HG03565 (cell line): ENCODE results near the gene PNLIP.

Experiments used
- ATAC-seq: cut with Tn5 transposase; IDR thresholded peaks from one replicate; pipeline ENCODE4 v1.9.1; 2021; ENCODE audit warnings: mild to moderate bottlenecking, moderate library complexity; ENCODE audit not compliant: unreplicated experiment

The PNLIP gene

GRCh38 chr10:116567335-116567734 lies 21.6 kb downstream of the PNLIP start:
- ATAC-seq, result no peak

GRCh38 chr10:116574797-116575196 lies 29.1 kb downstream of the PNLIP start:
- no peak for ATAC-seq

GRCh38 chr10:116587878-116588591 lies 42.3 kb downstream of the PNLIP start:
- ATAC-seq, result no peak

- no peak for ATAC-seq
Observed at GRCh38 chr10:116588995-116589394, 43.3 kb downstream of the PNLIP start.

- ATAC-seq, result no peak
Observed at GRCh38 chr10:116589926-116590325, 44.2 kb downstream of the PNLIP start.

- ATAC-seq, result no peak
Observed at GRCh38 chr10:116590590-116591444, 45.1 kb downstream of the PNLIP start, which contains the start of gene PNLIPRP1. TSS of gene PNLIPRP1 (plus strand) at chr10:116590959. CDS start at chr10:116591130, 171 bp downstream.

- ATAC-seq, result no peak
Observed at GRCh38 chr10:116593139-116593740, 47.5 kb downstream of the PNLIP start.

GRCh38 chr10:116594525-116595035 lies 48.8 kb downstream of the PNLIP start:
- no peak for ATAC-seq

- ATAC-seq, result no peak
Observed at GRCh38 chr10:116596062-116596461, 50.3 kb downstream of the PNLIP start.

GRCh38 chr10:116597543-116597942 lies 51.8 kb downstream of the PNLIP start:
- no peak for ATAC-seq

- ATAC-seq, result no peak
Observed at GRCh38 chr10:116598329-116598728, 52.6 kb downstream of the PNLIP start.

- ATAC-seq, result no peak
Observed at GRCh38 chr10:116599991-116600390, 54.3 kb downstream of the PNLIP start.

- ATAC-seq, result no peak
Observed at GRCh38 chr10:116602648-116603400, 57.1 kb downstream of the PNLIP start.

GRCh38 chr10:116606061-116606483 lies 60.3 kb downstream of the PNLIP start:
- ATAC-seq, result no peak

GRCh38 chr10:116607336-116607735 lies 61.6 kb downstream of the PNLIP start:
- no peak for ATAC-seq

GRCh38 chr10:116608686-116609594 lies 63.2 kb downstream of the PNLIP start:
- no peak for ATAC-seq

GRCh38 chr10:116610443-116611152 lies 64.9 kb downstream of the PNLIP start:
- ATAC-seq, result no peak

- no peak for ATAC-seq
Observed at GRCh38 chr10:116611153-116611545, 65.4 kb downstream of the PNLIP start.
